ENCODE data around the gene TDRD7. TPM values are rescaled to one million over a fixed set of nuclear protein-coding genes. Genes with fewer than 3 reads are reported as not detected.
A peak's percentile ranks its signal among the peaks of the same experiment; 100 is the strongest.

Gene TDRD7
- total and polyA plus RNA-seq, 2 of the 13 experiments (the other 11 are each of a cell fraction or from before 2014, with no cell fraction given) = 9.8 to 15.5 TPM

DNA sequence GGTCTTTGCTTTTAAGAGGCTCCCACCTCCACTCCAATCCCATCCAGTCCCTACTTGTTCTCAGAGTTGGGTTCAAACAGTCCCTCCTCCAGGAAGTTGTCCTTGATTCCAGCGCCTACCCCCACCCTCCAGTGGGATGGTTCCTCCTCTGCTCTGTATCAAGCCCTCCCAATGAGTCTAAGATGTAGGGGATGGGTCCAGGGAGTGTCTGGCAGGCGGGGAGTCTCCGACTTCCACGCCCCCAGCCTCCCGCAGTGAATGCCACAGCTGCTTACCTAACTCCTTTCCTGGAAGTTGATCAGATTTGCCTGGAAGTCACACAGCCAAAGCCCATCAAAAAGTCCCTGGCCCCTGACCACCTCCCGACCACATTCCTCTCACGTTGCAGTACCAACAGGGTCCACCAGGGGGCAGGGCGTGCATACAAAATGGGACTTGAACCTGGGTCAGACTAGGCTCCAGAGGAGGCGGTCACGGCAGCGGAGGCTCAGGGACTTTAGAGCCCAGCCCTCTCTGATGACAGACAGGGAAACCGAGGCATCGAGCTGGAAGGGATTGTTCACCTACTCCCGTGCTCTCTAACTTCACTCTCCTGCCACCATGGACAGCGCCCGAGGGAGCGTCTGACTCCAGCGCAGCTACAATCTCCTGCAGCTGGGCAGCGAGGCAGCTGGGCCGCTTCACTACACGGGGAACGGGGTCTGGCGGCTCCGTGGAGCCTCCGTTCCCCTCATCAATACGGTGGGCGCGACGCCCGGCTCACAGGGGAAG, 25.0 kb upstream of the TDRD7 start (continued):
- no peak for TF ChIP-seq ELF4 (CRISPR knock-in tag; IDR thresholded peaks at IDR 0.05; ENCODE audit: borderline replicate concordance)
- TF ChIP-seq MIER3 (CRISPR knock-in tag; IDR thresholded peaks at IDR 0.05; ENCODE audit: borderline replicate concordance) = no peak
- TF ChIP-seq ASH2L (IDR thresholded peaks at IDR 0.05; ENCODE audit: insufficient read length, low read depth, low read length) = peak; percentile 41
- TF ChIP-seq, protein P1, sequence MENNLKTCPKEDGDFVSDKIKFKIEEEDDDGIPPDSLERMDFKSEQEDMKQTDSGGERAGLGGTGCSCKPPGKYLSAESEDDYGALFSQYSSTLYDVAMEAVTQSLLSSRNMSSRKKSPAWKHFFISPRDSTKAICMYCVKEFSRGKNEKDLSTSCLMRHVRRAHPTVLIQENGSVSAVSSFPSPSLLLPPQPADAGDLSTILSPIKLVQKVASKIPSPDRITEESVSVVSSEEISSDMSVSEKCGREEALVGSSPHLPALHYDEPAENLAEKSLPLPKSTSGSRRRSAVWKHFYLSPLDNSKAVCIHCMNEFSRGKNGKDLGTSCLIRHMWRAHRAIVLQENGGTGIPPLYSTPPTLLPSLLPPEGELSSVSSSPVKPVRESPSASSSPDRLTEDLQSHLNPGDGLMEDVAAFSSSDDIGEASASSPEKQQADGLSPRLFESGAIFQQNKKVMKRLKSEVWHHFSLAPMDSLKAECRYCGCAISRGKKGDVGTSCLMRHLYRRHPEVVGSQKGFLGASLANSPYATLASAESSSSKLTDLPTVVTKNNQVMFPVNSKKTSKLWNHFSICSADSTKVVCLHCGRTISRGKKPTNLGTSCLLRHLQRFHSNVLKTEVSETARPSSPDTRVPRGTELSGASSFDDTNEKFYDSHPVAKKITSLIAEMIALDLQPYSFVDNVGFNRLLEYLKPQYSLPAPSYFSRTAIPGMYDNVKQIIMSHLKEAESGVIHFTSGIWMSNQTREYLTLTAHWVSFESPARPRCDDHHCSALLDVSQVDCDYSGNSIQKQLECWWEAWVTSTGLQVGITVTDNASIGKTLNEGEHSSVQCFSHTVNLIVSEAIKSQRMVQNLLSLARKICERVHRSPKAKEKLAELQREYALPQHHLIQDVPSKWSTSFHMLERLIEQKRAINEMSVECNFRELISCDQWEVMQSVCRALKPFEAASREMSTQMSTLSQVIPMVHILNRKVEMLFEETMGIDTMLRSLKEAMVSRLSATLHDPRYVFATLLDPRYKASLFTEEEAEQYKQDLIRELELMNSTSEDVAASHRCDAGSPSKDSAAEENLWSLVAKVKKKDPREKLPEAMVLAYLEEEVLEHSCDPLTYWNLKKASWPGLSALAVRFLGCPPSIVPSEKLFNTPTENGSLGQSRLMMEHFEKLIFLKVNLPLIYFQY (CRISPR knock-in tag; IDR thresholded peaks at IDR 0.05; ENCODE audit: borderline replicate concordance) = peak; percentile 83; the same call in 1 of the 2 replicates
- TF ChIP-seq HNF4G (IDR thresholded peaks at IDR 0.05; ENCODE audit: borderline replicate concordance, low read depth, low read length) = peak; percentile 30; the same call in 1 of the 2 replicates
- no peak for TF ChIP-seq HNF4G (CRISPR knock-in tag; IDR thresholded peaks at IDR 0.05; ENCODE audit: borderline replicate concordance, low read depth)
- TF ChIP-seq SALL1 (CRISPR knock-in tag; IDR thresholded peaks at IDR 0.05) = peak; percentile 88
- TF ChIP-seq MTF2 (CRISPR knock-in tag; IDR thresholded peaks at IDR 0.05; ENCODE audit: borderline replicate concordance) = no peak
- 0 out of 2 replicates have a peak, but pooled peaks have one; percentile 39 for TF ChIP-seq ZNF337 (CRISPR knock-in tag; IDR thresholded peaks at IDR 0.05; ENCODE audit: borderline replicate concordance, low read depth)
- TF ChIP-seq ZNF747 (CRISPR knock-in tag; IDR thresholded peaks at IDR 0.05; ENCODE audit: borderline replicate concordance) = no peak
- TF ChIP-seq RBAK (CRISPR knock-in tag; IDR thresholded peaks at IDR 0.05) = no peak
- TF ChIP-seq ZNF282 (IDR thresholded peaks at IDR 0.05; ENCODE audit: partially characterized antibody) = no peak
- no peak for TF ChIP-seq ZNF30 (CRISPR knock-in tag; IDR thresholded peaks at IDR 0.05)
- TF ChIP-seq ZNF891 (CRISPR knock-in tag; IDR thresholded peaks at IDR 0.05) = 0 out of 2 replicates have a peak, but pooled peaks have one; percentile 40
- TF ChIP-seq, protein P2, sequence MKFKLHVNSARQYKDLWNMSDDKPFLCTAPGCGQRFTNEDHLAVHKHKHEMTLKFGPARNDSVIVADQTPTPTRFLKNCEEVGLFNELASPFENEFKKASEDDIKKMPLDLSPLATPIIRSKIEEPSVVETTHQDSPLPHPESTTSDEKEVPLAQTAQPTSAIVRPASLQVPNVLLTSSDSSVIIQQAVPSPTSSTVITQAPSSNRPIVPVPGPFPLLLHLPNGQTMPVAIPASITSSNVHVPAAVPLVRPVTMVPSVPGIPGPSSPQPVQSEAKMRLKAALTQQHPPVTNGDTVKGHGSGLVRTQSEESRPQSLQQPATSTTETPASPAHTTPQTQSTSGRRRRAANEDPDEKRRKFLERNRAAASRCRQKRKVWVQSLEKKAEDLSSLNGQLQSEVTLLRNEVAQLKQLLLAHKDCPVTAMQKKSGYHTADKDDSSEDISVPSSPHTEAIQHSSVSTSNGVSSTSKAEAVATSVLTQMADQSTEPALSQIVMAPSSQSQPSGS (CRISPR knock-in tag; IDR thresholded peaks at IDR 0.05) = peak; percentile 50; the same call in 1 of the 2 replicates
- TF ChIP-seq, protein P3, sequence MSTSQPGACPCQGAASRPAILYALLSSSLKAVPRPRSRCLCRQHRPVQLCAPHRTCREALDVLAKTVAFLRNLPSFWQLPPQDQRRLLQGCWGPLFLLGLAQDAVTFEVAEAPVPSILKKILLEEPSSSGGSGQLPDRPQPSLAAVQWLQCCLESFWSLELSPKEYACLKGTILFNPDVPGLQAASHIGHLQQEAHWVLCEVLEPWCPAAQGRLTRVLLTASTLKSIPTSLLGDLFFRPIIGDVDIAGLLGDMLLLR (CRISPR knock-in tag; IDR thresholded peaks at IDR 0.05) = no peak
- no peak for TF ChIP-seq HMG20A (CRISPR knock-in tag; IDR thresholded peaks at IDR 0.05; ENCODE audit: borderline replicate concordance)
- no peak for TF ChIP-seq ZBTB3 (CRISPR knock-in tag; IDR thresholded peaks at IDR 0.05; ENCODE audit: borderline replicate concordance, low read depth)
- TF ChIP-seq ZNF234 (CRISPR knock-in tag; conservative IDR thresholded peaks at IDR 0.05) = no peak
- TF ChIP-seq, protein P4, sequence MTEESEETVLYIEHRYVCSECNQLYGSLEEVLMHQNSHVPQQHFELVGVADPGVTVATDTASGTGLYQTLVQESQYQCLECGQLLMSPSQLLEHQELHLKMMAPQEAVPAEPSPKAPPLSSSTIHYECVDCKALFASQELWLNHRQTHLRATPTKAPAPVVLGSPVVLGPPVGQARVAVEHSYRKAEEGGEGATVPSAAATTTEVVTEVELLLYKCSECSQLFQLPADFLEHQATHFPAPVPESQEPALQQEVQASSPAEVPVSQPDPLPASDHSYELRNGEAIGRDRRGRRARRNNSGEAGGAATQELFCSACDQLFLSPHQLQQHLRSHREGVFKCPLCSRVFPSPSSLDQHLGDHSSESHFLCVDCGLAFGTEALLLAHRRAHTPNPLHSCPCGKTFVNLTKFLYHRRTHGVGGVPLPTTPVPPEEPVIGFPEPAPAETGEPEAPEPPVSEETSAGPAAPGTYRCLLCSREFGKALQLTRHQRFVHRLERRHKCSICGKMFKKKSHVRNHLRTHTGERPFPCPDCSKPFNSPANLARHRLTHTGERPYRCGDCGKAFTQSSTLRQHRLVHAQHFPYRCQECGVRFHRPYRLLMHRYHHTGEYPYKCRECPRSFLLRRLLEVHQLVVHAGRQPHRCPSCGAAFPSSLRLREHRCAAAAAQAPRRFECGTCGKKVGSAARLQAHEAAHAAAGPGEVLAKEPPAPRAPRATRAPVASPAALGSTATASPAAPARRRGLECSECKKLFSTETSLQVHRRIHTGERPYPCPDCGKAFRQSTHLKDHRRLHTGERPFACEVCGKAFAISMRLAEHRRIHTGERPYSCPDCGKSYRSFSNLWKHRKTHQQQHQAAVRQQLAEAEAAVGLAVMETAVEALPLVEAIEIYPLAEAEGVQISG (CRISPR knock-in tag; IDR thresholded peaks at IDR 0.05) = peak; percentile 53
- TF ChIP-seq ZMYM2 (CRISPR knock-in tag; IDR thresholded peaks at IDR 0.05) = no peak

All from HepG2 (cell line).